Fibroblast of villous mesenchyme (primary cell): ENCODE results near the gene NBEA. TPM values are rescaled to one million over a fixed set of nuclear protein-coding genes. Genes with fewer than 3 reads are reported as not detected.
A peak's percentile ranks its signal among the peaks of the same experiment; 100 is the strongest.

Experiments
- DNase-seq: peaks from one replicate; pipeline ENCODE4 v3.0.0-alpha.2; 2010; ENCODE audit warnings: low read depth
- H3K4me3 ChIP-seq: 2 replicates; pipeline ENCODE4 v1.5.1; 2011; ENCODE audit warnings: low read depth, mild to moderate bottlenecking, low read length
- CTCF ChIP-seq: IDR thresholded peaks from 2 replicates; pipeline ENCODE4 v1.5.1; 2012; ENCODE audit warnings: low read depth, mild to moderate bottlenecking, low read length; ENCODE audit not compliant: insufficient read depth
- total RNA-seq: library from RNA; depleted of rRNA; stranded (reverse); fragments of >200 nt; gene quantifications from 2 replicates; pipeline ENCODE4 v1.2.3, GENCODE V29; 2012

The NBEA gene
- total RNA-seq, 1 donor, result 9.5 TPM

- TF ChIP-seq CTCF, result peak; percentile 55
- peak; percentile 38 for DNase-seq
- H3K4me3 ChIP-seq, result no peak overlapping the region
Observed at GRCh38 chr13:35164324-35164932, 222.4 kb downstream of the NBEA start.

DNA sequence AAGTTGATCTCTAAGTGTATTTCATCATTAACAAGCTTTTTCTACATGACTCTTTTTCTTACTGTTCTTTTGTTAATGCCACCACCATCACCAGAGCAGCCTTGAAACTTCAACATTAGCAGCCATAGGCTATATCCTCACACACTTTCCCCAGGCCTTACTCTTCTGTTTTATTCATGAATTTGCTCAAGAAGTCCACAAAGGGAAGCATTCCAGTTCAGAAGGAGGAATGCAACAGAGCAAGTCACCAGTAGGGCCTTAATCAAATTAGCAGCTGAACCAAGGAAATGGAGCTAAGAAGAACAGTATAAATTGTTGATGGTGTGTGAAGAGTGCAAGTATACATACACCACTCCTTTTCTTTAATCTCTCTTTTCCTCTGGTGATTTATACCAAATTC lies 223.1 kb downstream of the NBEA start:
- no peak for TF ChIP-seq CTCF
- no peak for DNase-seq
- no peak overlapping the region for H3K4me3 ChIP-seq

DNA sequence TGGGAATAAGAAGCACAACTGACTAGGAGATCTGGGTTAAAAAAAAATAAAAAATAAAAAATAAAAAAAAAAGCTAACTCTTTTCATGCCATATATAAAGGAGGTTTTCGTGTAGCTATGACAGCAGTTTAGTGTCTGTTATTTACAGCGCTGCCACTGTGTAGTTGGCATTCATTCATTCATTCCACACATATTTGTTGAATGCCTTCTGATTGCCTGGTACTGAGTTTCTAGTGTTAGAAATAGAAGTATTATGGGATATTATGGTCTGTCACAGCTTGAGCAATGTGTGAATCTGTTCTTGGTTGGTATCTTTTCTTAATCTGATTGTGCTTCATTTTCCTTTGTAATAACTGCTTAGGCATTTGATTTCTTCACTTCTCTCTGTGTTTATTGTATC lies 237.4 kb downstream of the NBEA start:
- H3K4me3 ChIP-seq, result no peak overlapping the region
- no peak for TF ChIP-seq CTCF
- no peak for DNase-seq

- TF ChIP-seq CTCF, result no peak
- no peak for DNase-seq
- H3K4me3 ChIP-seq, result no peak overlapping the region
Observed at GRCh38 chr13:35179920-35180663, 238.0 kb downstream of the NBEA start.

- TF ChIP-seq CTCF, result no peak
- DNase-seq, result peak; percentile 4
- no peak overlapping the region for H3K4me3 ChIP-seq
Observed at GRCh38 chr13:35190241-35190640, 248.2 kb downstream of the NBEA start.

- peak; percentile 1 for DNase-seq
- TF ChIP-seq CTCF, result no peak
- H3K4me3 ChIP-seq, result no peak overlapping the region
Observed at GRCh38 chr13:35191883-35192282, 249.8 kb downstream of the NBEA start.
